ENCODE data around the gene CEACAM19.

GRCh38 chr19:44717603-44718002 is 46.3 kb downstream of the CEACAM19 start:
- TF ChIP-seq CTCF (IDR thresholded peaks at IDR 0.05), result no peak
- no peak for TF ChIP-seq POLR2A (IDR thresholded peaks at IDR 0.05)

Data from uterus (tissue), 2 donors.